AG04449 (cell line): ENCODE measurements around the gene MGAT5.

Experiments
- CTCF ChIA-PET: fragments of 350-600 bp; formaldehyde crosslinking; extraction: SDS; loops from one replicate; lab custom pipeline; 2021; ENCODE audit warnings: antibody characterized with exemption; lab: Yijun Ruan, JAX
- POLR2A ChIA-PET: fragments of 400-600, 350-600 bp; formaldehyde crosslinking; extraction: SDS; loops from one replicate; lab custom pipeline; 2020; ENCODE audit warnings: antibody characterized with exemption, inconsistent platforms; lab: Yijun Ruan, JAX
- DNase-seq: peaks from one replicate; pipeline ENCODE4 v3.0.0-alpha.2; 2010; ENCODE audit warnings: low read depth, low spot score
- H3K4me3 ChIP-seq: 2 replicates; pipeline ENCODE4 v1.5.1; 2011; ENCODE audit warnings: low read depth, mild to moderate bottlenecking, control low read depth, low read length
- TF ChIP-seq, protein P1 (sequence below): IDR thresholded peaks from one replicate; pipeline ENCODE4 v1.5.1; 2011; ENCODE audit warnings: mild to moderate bottlenecking, moderate library complexity, low read length, control low read depth, inconsistent platforms; ENCODE audit not compliant: insufficient read depth; ENCODE audit errors: missing control alignments

Gene MGAT5

DNA sequence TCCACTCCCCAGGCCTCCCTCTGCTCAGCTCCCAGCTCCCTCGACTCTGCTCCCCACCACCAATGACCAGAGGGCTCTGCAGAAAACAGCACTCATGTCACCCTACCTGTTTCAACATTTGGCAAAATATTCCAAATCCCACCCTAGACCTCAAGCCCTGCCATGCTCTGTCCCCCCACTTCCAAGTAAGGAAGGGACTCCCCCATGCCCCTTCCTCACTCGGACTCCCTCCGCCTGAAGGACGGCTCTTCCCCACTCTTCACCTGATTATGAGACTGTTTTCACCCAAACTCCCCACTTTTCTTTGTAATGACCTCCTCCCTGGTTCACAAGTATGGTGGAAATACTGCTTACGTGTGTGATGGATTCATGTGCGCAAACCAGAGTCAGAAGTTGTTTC lies 208.4 kb downstream of the MGAT5 start:
- CTCF ChIA-PET: interaction anchor here (5.1 kb wide), 1 partner anchor 11 kb away, joined by 46 read pairs; no protein-coding TSS in a partner anchor
- DNase-seq: no peak
- TF ChIP-seq, protein P1, sequence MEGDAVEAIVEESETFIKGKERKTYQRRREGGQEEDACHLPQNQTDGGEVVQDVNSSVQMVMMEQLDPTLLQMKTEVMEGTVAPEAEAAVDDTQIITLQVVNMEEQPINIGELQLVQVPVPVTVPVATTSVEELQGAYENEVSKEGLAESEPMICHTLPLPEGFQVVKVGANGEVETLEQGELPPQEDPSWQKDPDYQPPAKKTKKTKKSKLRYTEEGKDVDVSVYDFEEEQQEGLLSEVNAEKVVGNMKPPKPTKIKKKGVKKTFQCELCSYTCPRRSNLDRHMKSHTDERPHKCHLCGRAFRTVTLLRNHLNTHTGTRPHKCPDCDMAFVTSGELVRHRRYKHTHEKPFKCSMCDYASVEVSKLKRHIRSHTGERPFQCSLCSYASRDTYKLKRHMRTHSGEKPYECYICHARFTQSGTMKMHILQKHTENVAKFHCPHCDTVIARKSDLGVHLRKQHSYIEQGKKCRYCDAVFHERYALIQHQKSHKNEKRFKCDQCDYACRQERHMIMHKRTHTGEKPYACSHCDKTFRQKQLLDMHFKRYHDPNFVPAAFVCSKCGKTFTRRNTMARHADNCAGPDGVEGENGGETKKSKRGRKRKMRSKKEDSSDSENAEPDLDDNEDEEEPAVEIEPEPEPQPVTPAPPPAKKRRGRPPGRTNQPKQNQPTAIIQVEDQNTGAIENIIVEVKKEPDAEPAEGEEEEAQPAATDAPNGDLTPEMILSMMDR: no peak
- H3K4me3 ChIP-seq: no peak overlapping the region
- POLR2A ChIA-PET: no interaction called here

DNA sequence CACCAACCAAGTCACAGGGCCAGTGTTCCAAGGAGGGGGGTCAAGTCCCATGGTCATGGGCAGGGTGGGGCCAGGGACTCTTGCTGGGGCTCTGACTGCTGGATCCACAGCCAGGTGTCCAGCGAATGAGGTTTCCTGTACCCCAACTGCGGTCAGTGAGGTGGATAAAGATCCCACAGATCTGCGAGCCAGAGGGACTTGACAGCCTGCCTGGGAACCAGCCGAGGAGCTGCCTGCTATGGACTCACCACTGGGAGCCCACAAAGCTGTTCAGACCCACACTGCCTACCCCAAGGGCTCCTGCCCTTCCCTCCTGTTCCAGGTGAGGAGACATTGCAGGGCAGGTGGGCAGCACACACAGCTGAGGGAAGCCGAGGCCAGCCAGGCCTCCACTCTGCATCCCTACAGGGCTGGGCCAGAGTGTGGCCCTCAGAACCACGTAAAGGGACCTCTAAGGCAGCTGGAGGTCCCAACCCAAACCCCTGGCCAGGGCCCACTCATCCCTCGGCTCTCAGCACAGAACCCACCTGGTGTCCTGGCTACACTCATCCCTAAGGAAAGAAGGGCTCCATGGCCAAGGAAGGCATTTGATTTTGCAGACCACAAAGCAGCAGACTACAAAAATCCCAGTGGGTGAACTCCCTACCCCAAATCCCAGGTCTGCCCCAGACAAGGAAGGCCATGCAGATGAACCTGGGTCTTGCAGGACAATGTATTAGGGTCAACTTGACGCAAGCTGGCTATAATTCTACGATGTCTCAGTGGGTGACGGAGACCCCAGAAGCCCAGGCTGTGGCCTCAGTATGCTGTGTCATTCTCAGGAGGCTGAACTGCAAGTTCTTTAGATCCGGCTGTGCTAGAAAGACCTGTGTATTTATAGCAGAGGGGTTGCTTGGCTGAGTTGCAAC lies 209.2 kb downstream of the MGAT5 start:
- TF ChIP-seq, protein P1: no peak
- CTCF ChIA-PET: interaction anchor here (5.1 kb wide), 1 partner anchor 11 kb away, joined by 46 read pairs; no protein-coding TSS in a partner anchor
- POLR2A ChIA-PET: no interaction called here
- DNase-seq: no peak
- H3K4me3 ChIP-seq: no peak overlapping the region

DNA sequence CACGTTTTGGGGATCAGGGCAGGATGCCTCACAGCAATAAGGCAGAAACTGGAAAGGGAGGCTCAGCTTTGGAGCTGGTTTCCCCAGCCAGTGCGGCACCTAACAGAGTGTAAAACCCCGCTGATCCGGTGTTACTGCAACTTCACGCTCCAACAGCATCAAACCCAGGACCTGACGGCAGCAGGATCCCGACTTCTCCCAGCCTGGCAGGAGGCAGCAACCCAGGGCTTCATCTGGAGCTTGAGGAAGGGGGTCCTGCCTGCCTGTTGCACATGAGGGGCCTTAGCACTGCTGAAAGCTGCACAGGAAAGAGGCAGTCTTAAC lies 209.8 kb downstream of the MGAT5 start:
- ChIA-PET CTCF (interaction anchor here (5.1 kb wide), 1 partner anchor 12 kb away, joined by 46 read pairs; no protein-coding TSS in a partner anchor), POLR2A (no interaction called here)
- no peak overlapping the region for H3K4me3 ChIP-seq
- DNase-seq: no peak
- TF ChIP-seq, protein P1: no peak

DNA sequence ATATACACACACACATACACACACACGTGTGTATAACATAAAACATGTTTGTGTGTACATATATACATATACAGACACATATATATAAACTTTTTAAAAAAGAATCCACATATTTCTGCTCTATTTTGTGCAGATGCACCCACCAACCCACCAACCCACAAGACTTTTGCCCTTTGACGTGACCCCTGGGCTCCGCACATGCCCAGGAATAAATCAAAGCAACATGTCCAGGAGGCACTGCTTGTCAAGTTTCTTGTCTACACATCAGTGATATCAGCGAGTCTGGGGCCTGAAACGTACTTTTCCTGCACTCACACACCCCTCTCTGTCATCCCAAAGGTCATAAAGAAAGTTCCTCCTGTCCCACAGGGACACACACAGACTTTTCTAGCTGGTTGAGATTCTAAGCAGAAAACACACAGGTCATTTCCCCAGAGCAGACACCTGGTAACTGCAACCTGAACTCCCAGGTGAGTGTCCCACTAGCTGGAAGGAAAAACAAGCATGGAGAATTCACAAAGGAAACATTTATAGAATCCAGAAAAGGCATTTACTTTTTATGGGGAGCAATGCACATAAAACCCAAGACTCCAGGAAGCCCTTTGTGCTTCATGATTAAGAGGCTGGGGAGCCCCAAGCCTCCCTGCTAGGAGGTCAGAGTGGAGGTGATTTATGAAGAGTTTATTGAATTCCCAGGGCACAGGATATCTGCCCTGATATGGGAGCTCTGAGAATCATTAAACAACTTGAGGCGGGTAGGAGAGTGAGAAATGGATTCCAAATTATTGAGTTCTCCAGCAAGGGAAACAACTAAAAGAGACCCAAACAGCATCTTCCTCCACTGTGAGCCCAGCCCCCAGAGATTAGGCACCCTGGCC lies 211.6 kb downstream of the MGAT5 start:
- ChIA-PET POLR2A (no interaction called here), CTCF (interaction anchor here (1.0 kb wide), 1 partner anchor 14 kb away, joined by 4 read pairs; no protein-coding TSS in a partner anchor)
- TF ChIP-seq, protein P1: no peak
- DNase-seq: no peak
- no peak overlapping the region for H3K4me3 ChIP-seq

DNA sequence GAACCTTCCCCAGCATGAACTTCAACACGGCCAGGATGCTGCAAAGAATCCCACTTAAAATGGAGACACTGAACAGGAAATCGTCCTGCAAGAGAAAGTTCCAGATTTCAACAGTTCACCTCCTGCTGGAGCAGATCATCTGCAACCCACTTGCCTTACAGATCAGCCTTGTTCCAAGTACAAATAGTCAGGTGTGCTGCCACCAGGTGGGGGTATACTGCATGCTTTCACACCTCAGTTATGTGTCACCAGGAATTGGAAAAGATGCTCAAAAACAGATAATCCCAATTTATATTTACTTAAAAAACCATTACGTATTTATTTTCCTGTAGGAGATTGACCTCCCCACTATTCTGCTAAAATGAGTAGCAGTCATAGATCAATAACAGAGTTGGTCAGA lies 212.3 kb downstream of the MGAT5 start:
- CTCF ChIA-PET: interaction anchor here (1.0 kb wide), 1 partner anchor 15 kb away, joined by 4 read pairs; no protein-coding TSS in a partner anchor
- H3K4me3 ChIP-seq: no peak overlapping the region
- DNase-seq: no peak
- POLR2A ChIA-PET: no interaction called here
- TF ChIP-seq, protein P1: no peak
